Sigmoid colon (tissue), 4 donors: Measurements from ENCODE around the gene ZSWIM5.

Experiments
- EP300 ChIP-seq, 4 donors: sonication (generic); formaldehyde crosslinking; IDR thresholded peaks; one replicate each; pipeline ENCODE4 v1.6.1; 2017; ENCODE audit warnings: antibody characterized with exemption in 4 of 4
- POLR2A ChIP-seq, 2 donors: fragments of 450-650 bp; IDR thresholded peaks; one replicate each; pipeline ENCODE4 v1.6.1; 2016; ENCODE audit warnings: antibody characterized with exemption in 2 of 2, mild to moderate bottlenecking in 2 of 2, moderate library complexity in 2 of 2
- TF ChIP-seq, protein P1 (sequence below), 4 experiments: fragments of 450-650 bp in 3 of 4; fragments of 200-600 bp in 1 of 4; IDR thresholded peaks; one replicate each; pipeline ENCODE4 v1.5.1; 2016 to 2019; ENCODE audit warnings: antibody characterized with exemption in 4 of 4, mild to moderate bottlenecking in 3 of 4, moderate library complexity in 2 of 4

DNA sequence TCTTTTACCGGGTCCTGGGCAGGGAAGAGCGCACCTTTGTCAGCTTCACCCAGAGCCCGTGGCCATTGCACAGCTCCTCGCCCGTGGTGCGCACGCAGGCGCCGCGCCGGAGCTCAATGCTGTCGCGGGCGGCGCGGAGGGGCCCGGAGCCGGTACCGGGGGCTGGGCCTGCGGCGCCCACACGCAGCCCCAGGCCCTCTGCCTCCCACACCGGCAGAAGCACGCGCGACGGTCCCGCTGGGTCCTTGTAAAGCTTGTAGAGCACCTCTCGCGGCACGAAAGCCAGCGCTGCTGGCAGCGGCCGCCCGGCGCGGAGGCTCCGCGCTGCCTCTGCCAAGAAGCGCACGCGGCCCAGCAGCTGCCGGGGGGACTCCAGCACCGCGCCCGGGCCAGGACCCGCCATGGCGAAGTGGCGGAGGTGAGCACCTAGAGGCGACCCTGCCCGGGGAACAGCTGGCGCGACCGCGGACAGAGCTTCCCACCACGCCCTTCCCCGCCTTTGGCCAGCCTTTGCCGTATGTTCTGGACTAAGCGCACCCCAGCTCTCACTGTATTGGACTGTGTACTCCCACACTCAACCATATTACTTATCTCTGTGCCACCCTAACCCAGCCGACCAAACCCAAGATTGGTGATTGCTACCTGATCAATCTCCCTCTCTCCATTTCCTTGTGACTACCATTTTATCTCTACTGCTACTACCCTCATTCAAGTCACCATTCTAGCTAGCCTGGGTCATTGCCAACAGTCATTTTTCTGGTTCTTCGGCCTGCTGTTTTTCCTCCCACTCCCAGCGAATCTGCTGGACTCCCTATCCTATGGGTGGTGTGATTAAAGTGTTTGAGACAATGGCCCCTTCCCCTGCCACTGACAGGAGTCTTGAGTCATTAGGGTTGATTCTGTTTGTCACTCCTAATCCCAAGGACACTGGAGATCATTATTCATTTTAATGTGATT lies 195.3 kb downstream of the ZSWIM5 start, which contains the start of gene HECTD3:
- TF ChIP-seq, protein P1, sequence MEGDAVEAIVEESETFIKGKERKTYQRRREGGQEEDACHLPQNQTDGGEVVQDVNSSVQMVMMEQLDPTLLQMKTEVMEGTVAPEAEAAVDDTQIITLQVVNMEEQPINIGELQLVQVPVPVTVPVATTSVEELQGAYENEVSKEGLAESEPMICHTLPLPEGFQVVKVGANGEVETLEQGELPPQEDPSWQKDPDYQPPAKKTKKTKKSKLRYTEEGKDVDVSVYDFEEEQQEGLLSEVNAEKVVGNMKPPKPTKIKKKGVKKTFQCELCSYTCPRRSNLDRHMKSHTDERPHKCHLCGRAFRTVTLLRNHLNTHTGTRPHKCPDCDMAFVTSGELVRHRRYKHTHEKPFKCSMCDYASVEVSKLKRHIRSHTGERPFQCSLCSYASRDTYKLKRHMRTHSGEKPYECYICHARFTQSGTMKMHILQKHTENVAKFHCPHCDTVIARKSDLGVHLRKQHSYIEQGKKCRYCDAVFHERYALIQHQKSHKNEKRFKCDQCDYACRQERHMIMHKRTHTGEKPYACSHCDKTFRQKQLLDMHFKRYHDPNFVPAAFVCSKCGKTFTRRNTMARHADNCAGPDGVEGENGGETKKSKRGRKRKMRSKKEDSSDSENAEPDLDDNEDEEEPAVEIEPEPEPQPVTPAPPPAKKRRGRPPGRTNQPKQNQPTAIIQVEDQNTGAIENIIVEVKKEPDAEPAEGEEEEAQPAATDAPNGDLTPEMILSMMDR (IDR thresholded peaks at IDR 0.05): no peak
- TF ChIP-seq POLR2A (IDR thresholded peaks at IDR 0.05) (peak in 1 of 2 donors; percentile 40), EP300 (IDR thresholded peaks at IDR 0.05) (no peak)
